Adrenal gland (tissue), 5 donors: Measurements from ENCODE around the gene C6orf52.

Experiments
- POLR2A ChIP-seq, 2 donors: fragments of 450-650 bp; IDR thresholded peaks; one replicate each; pipeline ENCODE4 v1.6.1; 2017; ENCODE audit warnings: antibody characterized with exemption in 2 of 2, mild to moderate bottlenecking in 2 of 2, moderate library complexity in 1 of 2
- TF ChIP-seq, protein P1 (sequence below), 6 experiments: fragments of 450-650 bp in 4 of 6; fragments of 200-600 bp in 2 of 6; sonication (generic) in 1 of 6; IDR thresholded peaks; 1 replicate in 5 of 6; 2 replicates in 1 of 6; pipeline versions ENCODE4 v1.5.1 to v1.8.0; 2016 to 2021; ENCODE audit warnings: antibody characterized with exemption in 6 of 6, mild to moderate bottlenecking in 2 of 6, moderate library complexity in 1 of 6
- donor health status: DM: no; HTN: no; CAD: no.

DNA sequence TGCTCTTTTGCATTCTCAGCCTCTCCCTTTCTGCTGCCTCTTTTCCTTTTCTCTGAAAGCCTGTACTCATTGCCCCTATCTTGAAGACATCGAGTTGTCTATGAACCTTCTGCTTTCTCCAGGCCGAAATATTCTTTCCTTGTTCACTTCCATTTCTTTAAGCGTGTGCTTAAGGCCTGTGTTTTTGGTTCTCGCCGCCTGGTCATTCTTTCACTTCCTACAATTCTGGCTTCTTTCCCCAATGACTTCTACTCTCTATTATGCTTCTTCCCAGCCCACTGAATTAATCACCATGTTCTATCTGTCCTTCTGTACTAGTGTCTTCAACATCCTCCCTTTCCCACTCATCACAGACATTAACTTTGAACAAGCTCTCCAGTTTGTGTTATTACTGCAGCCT lies 69.6 kb downstream of the C6orf52 start:
- TF ChIP-seq, protein P1, sequence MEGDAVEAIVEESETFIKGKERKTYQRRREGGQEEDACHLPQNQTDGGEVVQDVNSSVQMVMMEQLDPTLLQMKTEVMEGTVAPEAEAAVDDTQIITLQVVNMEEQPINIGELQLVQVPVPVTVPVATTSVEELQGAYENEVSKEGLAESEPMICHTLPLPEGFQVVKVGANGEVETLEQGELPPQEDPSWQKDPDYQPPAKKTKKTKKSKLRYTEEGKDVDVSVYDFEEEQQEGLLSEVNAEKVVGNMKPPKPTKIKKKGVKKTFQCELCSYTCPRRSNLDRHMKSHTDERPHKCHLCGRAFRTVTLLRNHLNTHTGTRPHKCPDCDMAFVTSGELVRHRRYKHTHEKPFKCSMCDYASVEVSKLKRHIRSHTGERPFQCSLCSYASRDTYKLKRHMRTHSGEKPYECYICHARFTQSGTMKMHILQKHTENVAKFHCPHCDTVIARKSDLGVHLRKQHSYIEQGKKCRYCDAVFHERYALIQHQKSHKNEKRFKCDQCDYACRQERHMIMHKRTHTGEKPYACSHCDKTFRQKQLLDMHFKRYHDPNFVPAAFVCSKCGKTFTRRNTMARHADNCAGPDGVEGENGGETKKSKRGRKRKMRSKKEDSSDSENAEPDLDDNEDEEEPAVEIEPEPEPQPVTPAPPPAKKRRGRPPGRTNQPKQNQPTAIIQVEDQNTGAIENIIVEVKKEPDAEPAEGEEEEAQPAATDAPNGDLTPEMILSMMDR (IDR thresholded peaks at IDR 0.05) = no peak
- no peak for TF ChIP-seq POLR2A (IDR thresholded peaks at IDR 0.05)
